HCT116 (cell line): Measurements from ENCODE around the gene CRADD. TPM values are rescaled to one million over a fixed set of nuclear protein-coding genes. Genes with fewer than 3 reads are reported as not detected.

Experiments
- ATAC-seq: fragments of 200-7000 bp; cut with Tn5 transposase; 2 replicates; pipeline ENCODE4 v1.9.1; 2020; ENCODE audit warnings: mild to moderate bottlenecking, moderate library complexity
- BruUV-seq: library from RNA; stranded (reverse); fragments of 400-500 nt; replicated peaks from 2 replicates; lab custom pipeline; 2021; lab: Mats Ljungman, UMichigan
- CTCF ChIA-PET: fragments of 300-600 bp; sonication (Branson Sonifier 250); formaldehyde crosslinking; loops from one replicate; lab custom pipeline; 2021; ENCODE audit warnings: antibody characterized with exemption; lab: Charles Lee
- POLR2A ChIA-PET: fragments of 300-600, 350-600 bp; sonication (Branson Sonifier 250); formaldehyde crosslinking; loops from one replicate; lab custom pipeline; 2021; ENCODE audit warnings: antibody characterized with exemption; lab: Charles Lee
- RAD21 ChIA-PET, 2 experiments: fragments of 300-600 bp; sonication (Branson Sonifier 250); formaldehyde crosslinking; loops; one replicate each; lab custom pipeline; 2023; ENCODE audit warnings: low total read pairs in 2 of 2; ENCODE audit not compliant: uncharacterized antibody in 2 of 2, unreplicated experiment in 2 of 2, low non-redundant PET in 1 of 2; lab: Charles Lee
- DNase-seq: peaks from one replicate; pipeline ENCODE4 v3.0.0-alpha.2; 2010; ENCODE audit warnings: low read depth, low spot score
- H2AFZ ChIP-seq: fragments of 200-600 bp; shearing (Covaris generic), sonication (generic); 2 replicates; pipeline ENCODE4 v1.6.1; 2017; ENCODE audit warnings: low read depth, mixed run types, mixed read lengths, antibody characterized with exemption, low read length; ENCODE audit not compliant: poor library complexity, severe bottlenecking
- H3K27ac ChIP-seq: 2 replicates; pipeline ENCODE4 v1.5.1; 2012; ENCODE audit warnings: low read depth, low read length
- H3K27me3 ChIP-seq: fragments of 200-600 bp; sonication (generic); 2 replicates; pipeline ENCODE4 v1.6.1; 2016; ENCODE audit warnings: mixed run types, low read length, mixed read lengths; ENCODE audit not compliant: insufficient read depth
- H3K36me3 ChIP-seq, 2 experiments: fragments of 200-500 bp in 1 of 2; fragments of 200-600 bp in 1 of 2; sonication (Bioruptor generic) in 1 of 2; sonication (generic) in 1 of 2; 2 replicates each; pipeline versions ENCODE4 v1.5.1 to v1.6.1; 2014 to 2016; ENCODE audit warnings: low read length in 2 of 2, inconsistent platforms in 1 of 2, mixed read lengths in 1 of 2, mixed run types in 1 of 2; ENCODE audit not compliant: insufficient read depth in 2 of 2, control insufficient read depth in 1 of 2
- H3K4me1 ChIP-seq, 2 experiments: fragments of 200-600 bp in 1 of 2; sonication (generic) in 1 of 2; 2 replicates each; pipeline versions ENCODE4 v1.5.1 to v1.6.1; 2012 to 2017; ENCODE audit warnings: low read length in 2 of 2, inconsistent platforms in 1 of 2, mild to moderate bottlenecking in 1 of 2, mixed read lengths in 1 of 2, mixed run types in 1 of 2, moderate library complexity in 1 of 2; ENCODE audit not compliant: insufficient read depth in 2 of 2, control insufficient read depth in 1 of 2
- H3K4me2 ChIP-seq: fragments of 200-600 bp; sonication (generic); 2 replicates; pipeline ENCODE4 v1.6.1; 2017; ENCODE audit warnings: mixed run types, low read length, mixed read lengths
- H3K4me3 ChIP-seq, 2 experiments: fragments of 200-600 bp in 1 of 2; sonication (generic) in 1 of 2; replicated peaks in 1 of 2; 2 replicates each; pipeline ENCODE4 v1.5.1; 2011 to 2016; ENCODE audit warnings: low read length in 2 of 2, control low read depth in 1 of 2, low read depth in 1 of 2, mild to moderate bottlenecking in 1 of 2, mixed read lengths in 1 of 2, mixed run types in 1 of 2
- H3K79me2 ChIP-seq: fragments of 200-600 bp; sonication (generic); 2 replicates; pipeline ENCODE4 v1.6.1; 2017; ENCODE audit warnings: mild to moderate bottlenecking, mixed run types, low read length, moderate library complexity, mixed read lengths; ENCODE audit not compliant: insufficient read depth
- H3K9ac ChIP-seq: fragments of 200-600 bp; sonication (generic); 2 replicates; pipeline ENCODE4 v1.6.1; 2016; ENCODE audit warnings: low read length, mixed read lengths
- H3K9me2 ChIP-seq: fragments of 200-600 bp; sonication (generic), shearing (Covaris generic); 2 replicates; pipeline ENCODE4 v1.6.1; 2017; ENCODE audit warnings: mixed run types, mild to moderate bottlenecking, moderate library complexity; ENCODE audit not compliant: insufficient read depth
- H3K9me3 ChIP-seq, 2 experiments: fragments of 200-500 bp in 1 of 2; fragments of 200-600 bp in 1 of 2; sonication (Bioruptor generic) in 1 of 2; sonication (generic) in 1 of 2; 2 replicates each; pipeline ENCODE4 v1.6.1; 2014 to 2017; ENCODE audit warnings: low read length in 2 of 2, mixed read lengths in 2 of 2, inconsistent platforms in 1 of 2, low read depth in 1 of 2, mild to moderate bottlenecking in 1 of 2, mixed run types in 1 of 2, moderate library complexity in 1 of 2; ENCODE audit not compliant: control insufficient read depth in 1 of 2, insufficient read depth in 1 of 2
- H4K20me1 ChIP-seq: fragments of 200-600 bp; sonication (generic), shearing (Covaris generic); 2 replicates; pipeline ENCODE4 v1.6.1; 2017; ENCODE audit warnings: mixed run types, mild to moderate bottlenecking, moderate library complexity; ENCODE audit not compliant: insufficient read depth
- EZH2 ChIP-seq: fragments of 200-600 bp; sonication (generic); IDR thresholded peaks from 2 replicates; pipeline ENCODE4 v1.6.1; 2017; ENCODE audit warnings: antibody characterized with exemption, mixed run types
- FOSL1 ChIP-seq: IDR thresholded peaks from 2 replicates; pipeline ENCODE4 v1.6.1; 2012; ENCODE audit warnings: low read depth
- SRF ChIP-seq: IDR thresholded peaks from 2 replicates; pipeline ENCODE4 v1.6.1; 2012; ENCODE audit warnings: low read depth
- TCF7L2 ChIP-seq: IDR thresholded peaks from 2 replicates; pipeline ENCODE4 v1.7.0; 2011; ENCODE audit warnings: borderline replicate concordance, inconsistent platforms; ENCODE audit not compliant: insufficient read depth, insufficient read length; ENCODE audit errors: extremely low read depth
- ZFX ChIP-seq: fragments of 450-650 bp; IDR thresholded peaks from 2 replicates; pipeline ENCODE4 v1.6.1; 2017
- intact Hi-C: fragments of 100-400 bp; cut with micrococcal nuclease; formaldehyde crosslinking; loops from 2 replicates; pipeline ENCODE4 v1.10.0; 2022
- total RNA-seq: library from RNA; stranded (reverse); gene quantifications from one replicate; pipeline ENCODE4 v1.2.1, GENCODE V29; 2021; ENCODE audit not compliant: unreplicated experiment
- TF ChIP-seq, protein P1 (sequence below): IDR thresholded peaks from 2 replicates; pipeline ENCODE4 v1.6.1; 2012
- TF ChIP-seq, protein P2 (sequence below): IDR thresholded peaks from 2 replicates; pipeline ENCODE4 v1.6.1; 2012; ENCODE audit warnings: low read depth
- TF ChIP-seq, protein P3 (sequence below): IDR thresholded peaks from 2 replicates; pipeline ENCODE4 v1.6.1; 2012
- TF ChIP-seq, protein P4 (sequence below), 3 experiments: fragments of 200-600 bp in 1 of 3; sonication (generic) in 1 of 3; IDR thresholded peaks in 2 of 3; conservative IDR thresholded peaks in 1 of 3; 2 replicates each; pipeline ENCODE4 v1.5.1; 2012 to 2017; ENCODE audit warnings: low read depth in 2 of 3, low read length in 2 of 3, antibody characterized with exemption in 1 of 3, borderline replicate concordance in 1 of 3, control low read depth in 1 of 3, mild to moderate bottlenecking in 1 of 3, mixed read lengths in 1 of 3, mixed run types in 1 of 3, moderate library complexity in 1 of 3; ENCODE audit not compliant: insufficient read depth in 1 of 3

CRADD gene
- total RNA-seq, 1 experiment from 2014 or later, result 12.2 TPM

DNA sequence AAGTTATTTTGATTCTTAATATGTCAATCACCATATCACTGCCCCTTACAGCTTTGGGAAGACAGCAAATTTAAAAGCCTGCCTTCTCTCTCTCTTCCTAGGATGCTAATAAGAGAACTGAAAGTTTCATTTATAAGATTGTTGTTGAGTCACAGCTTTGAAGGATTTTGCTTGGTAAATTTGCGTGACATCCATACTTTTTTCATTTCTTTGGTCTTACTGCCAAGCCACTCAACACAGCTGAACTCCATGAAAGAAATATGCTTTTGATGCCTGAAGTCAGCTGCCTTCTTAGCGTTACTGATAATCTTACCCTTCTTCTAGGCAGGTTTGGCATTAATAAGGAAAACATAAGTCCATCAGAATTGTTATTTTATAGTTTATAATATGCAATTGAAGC, 155.0 kb downstream of the CRADD start:
- H3K9me2 ChIP-seq, result no peaks in the 10 kb centered on the region; the same call in 1 of the 2 replicates
- RAD21 ChIA-PET, result no interaction called here
- no TSS peak for BruUV-seq
- H3K4me1 ChIP-seq, result no peaks in the 10 kb centered on the region
- POLR2A ChIA-PET, result no interaction called here
- H3K9ac ChIP-seq, result no peak overlapping the region
- no peak overlapping the region for H3K4me2 ChIP-seq
- ATAC-seq, result no peak
- no peak for DNase-seq
- no peaks in the 10 kb centered on the region for H4K20me1 ChIP-seq
- no peak overlapping the region for H2AFZ ChIP-seq
- H3K36me3 ChIP-seq, result no peaks in the 10 kb centered on the region
- H3K4me3 ChIP-seq, result no peak overlapping the region
- H3K27ac ChIP-seq, result no peak overlapping the region
- H3K9me3 ChIP-seq, result no peaks in the 10 kb centered on the region
- H3K79me2 ChIP-seq, result no peaks in the 10 kb centered on the region
- CTCF ChIA-PET, result no interaction called here
- intact Hi-C loops, result no loop called here
- no peak for TF ChIP-seq TCF7L2
- TF ChIP-seq, protein P1, sequence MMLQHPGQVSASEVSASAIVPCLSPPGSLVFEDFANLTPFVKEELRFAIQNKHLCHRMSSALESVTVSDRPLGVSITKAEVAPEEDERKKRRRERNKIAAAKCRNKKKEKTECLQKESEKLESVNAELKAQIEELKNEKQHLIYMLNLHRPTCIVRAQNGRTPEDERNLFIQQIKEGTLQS, result no peak
- no peak for TF ChIP-seq ZFX
- TF ChIP-seq, protein P2, sequence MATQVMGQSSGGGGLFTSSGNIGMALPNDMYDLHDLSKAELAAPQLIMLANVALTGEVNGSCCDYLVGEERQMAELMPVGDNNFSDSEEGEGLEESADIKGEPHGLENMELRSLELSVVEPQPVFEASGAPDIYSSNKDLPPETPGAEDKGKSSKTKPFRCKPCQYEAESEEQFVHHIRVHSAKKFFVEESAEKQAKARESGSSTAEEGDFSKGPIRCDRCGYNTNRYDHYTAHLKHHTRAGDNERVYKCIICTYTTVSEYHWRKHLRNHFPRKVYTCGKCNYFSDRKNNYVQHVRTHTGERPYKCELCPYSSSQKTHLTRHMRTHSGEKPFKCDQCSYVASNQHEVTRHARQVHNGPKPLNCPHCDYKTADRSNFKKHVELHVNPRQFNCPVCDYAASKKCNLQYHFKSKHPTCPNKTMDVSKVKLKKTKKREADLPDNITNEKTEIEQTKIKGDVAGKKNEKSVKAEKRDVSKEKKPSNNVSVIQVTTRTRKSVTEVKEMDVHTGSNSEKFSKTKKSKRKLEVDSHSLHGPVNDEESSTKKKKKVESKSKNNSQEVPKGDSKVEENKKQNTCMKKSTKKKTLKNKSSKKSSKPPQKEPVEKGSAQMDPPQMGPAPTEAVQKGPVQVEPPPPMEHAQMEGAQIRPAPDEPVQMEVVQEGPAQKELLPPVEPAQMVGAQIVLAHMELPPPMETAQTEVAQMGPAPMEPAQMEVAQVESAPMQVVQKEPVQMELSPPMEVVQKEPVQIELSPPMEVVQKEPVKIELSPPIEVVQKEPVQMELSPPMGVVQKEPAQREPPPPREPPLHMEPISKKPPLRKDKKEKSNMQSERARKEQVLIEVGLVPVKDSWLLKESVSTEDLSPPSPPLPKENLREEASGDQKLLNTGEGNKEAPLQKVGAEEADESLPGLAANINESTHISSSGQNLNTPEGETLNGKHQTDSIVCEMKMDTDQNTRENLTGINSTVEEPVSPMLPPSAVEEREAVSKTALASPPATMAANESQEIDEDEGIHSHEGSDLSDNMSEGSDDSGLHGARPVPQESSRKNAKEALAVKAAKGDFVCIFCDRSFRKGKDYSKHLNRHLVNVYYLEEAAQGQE, result no peak
- no peak for TF ChIP-seq EZH2
- H3K27me3 ChIP-seq, result no peaks in the 10 kb centered on the region

DNA sequence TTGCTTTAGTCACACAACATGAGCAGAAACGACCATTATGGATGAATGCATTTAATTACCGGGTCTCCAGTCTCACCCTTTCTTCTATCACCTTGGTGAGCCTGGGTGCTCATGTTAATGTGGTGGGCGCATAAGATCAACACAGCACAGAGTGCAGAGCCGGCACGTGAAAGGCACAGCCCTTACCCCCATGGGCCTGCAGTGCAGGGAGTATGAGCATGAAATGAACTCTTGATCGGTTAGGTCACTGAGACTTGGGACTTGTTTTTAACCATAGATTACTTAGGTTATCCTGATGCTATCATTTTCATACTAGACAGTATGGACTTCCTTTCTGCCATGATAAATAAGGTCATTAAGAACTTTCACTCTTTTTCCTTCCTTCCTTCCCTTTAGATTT, 156.8 kb downstream of the CRADD start:
- Histone ChIP-seq H4K20me1 (no peaks in the 10 kb centered on the region), H3K9me2 (no peaks in the 10 kb centered on the region; the same call in 1 of the 2 replicates), H3K36me3 (no peaks in the 10 kb centered on the region), H3K27ac (no peak overlapping the region), H3K27me3 (no peaks in the 10 kb centered on the region), H3K9ac (no peak overlapping the region), H3K4me1 (peaks cover 0 to 6% of the 10 kb centered on the region in 2 experiments; a peak in 1 of 4 replicates), H3K4me2 (no peak overlapping the region), H3K79me2 (no peaks in the 10 kb centered on the region)
- RAD21 ChIA-PET, result no interaction called here
- intact Hi-C loops, result no loop called here
- POLR2A ChIA-PET, result no interaction called here
- CTCF ChIA-PET, result no interaction called here
- TF ChIP-seq ZFX (no peak), SRF (no peak), FOSL1 (no peak)
- TF ChIP-seq, protein P3, sequence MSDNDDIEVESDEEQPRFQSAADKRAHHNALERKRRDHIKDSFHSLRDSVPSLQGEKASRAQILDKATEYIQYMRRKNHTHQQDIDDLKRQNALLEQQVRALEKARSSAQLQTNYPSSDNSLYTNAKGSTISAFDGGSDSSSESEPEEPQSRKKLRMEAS, result no peak
- TF ChIP-seq, protein P4, sequence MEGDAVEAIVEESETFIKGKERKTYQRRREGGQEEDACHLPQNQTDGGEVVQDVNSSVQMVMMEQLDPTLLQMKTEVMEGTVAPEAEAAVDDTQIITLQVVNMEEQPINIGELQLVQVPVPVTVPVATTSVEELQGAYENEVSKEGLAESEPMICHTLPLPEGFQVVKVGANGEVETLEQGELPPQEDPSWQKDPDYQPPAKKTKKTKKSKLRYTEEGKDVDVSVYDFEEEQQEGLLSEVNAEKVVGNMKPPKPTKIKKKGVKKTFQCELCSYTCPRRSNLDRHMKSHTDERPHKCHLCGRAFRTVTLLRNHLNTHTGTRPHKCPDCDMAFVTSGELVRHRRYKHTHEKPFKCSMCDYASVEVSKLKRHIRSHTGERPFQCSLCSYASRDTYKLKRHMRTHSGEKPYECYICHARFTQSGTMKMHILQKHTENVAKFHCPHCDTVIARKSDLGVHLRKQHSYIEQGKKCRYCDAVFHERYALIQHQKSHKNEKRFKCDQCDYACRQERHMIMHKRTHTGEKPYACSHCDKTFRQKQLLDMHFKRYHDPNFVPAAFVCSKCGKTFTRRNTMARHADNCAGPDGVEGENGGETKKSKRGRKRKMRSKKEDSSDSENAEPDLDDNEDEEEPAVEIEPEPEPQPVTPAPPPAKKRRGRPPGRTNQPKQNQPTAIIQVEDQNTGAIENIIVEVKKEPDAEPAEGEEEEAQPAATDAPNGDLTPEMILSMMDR (IDR thresholded peaks at IDR 0.05 in 2 of 3, conservative IDR thresholded peaks at IDR 0.05 in 1 of 3; ENCODE audit: borderline replicate concordance in 1 of 3, insufficient read depth in 1 of 3, low read depth in 2 of 3, low read length in 2 of 3), result no peak
- TF ChIP-seq, all 23 proteins: peak for 0
- no peak overlapping the region for H2AFZ ChIP-seq
- ATAC-seq (no peak), DNase-seq (no peak)
- no peaks in the 10 kb centered on the region for H3K9me3 ChIP-seq
- H3K4me3 ChIP-seq, result no peak overlapping the region
- BruUV-seq, result no TSS peak
